Trophoblast cell (in vitro differentiated cells and primary cell): ENCODE results near the gene SPPL3.

ENCODE experiments used
- DNase-seq, 2 donors: peaks; one replicate each; pipeline ENCODE4 v3.0.0-alpha.2; 2016
- H2AFZ ChIP-seq: 2 replicates; pipeline ENCODE4 v1.6.1; 2013; ENCODE audit warnings: low read length, moderate library complexity, mild to moderate bottlenecking; ENCODE audit not compliant: insufficient read depth, poor library complexity
- H2AK5ac ChIP-seq: 2 replicates; pipeline ENCODE4 v1.6.1; 2013; ENCODE audit warnings: mild to moderate bottlenecking, low read length
- H2BK120ac ChIP-seq: 2 replicates; pipeline ENCODE4 v1.6.1; 2013; ENCODE audit warnings: low read length, mild to moderate bottlenecking, moderate library complexity; ENCODE audit not compliant: insufficient read depth, poor library complexity
- H2BK12ac ChIP-seq: 2 replicates; pipeline ENCODE4 v1.6.1; 2013; ENCODE audit warnings: mild to moderate bottlenecking, low read length, moderate library complexity
- H2BK5ac ChIP-seq: 2 replicates; pipeline ENCODE4 v1.6.1; 2013; ENCODE audit warnings: low read length, low read depth, moderate library complexity, mild to moderate bottlenecking; ENCODE audit not compliant: poor library complexity
- H3K14ac ChIP-seq: 2 replicates; pipeline ENCODE4 v1.6.1; 2013; ENCODE audit warnings: mild to moderate bottlenecking, low read length
- H3K18ac ChIP-seq: 2 replicates; pipeline ENCODE4 v1.6.1; 2013; ENCODE audit warnings: mild to moderate bottlenecking, low read length
- H3K23ac ChIP-seq: 2 replicates; pipeline ENCODE4 v1.6.1; 2013; ENCODE audit warnings: low read length
- H3K27ac ChIP-seq: 2 replicates; pipeline ENCODE4 v1.5.1; 2013; ENCODE audit warnings: low read depth, mild to moderate bottlenecking, inconsistent platforms, low read length, moderate library complexity
- H3K27me3 ChIP-seq: 2 replicates; pipeline ENCODE4 v1.6.1; 2013; ENCODE audit warnings: inconsistent platforms, mild to moderate bottlenecking, low read length, moderate library complexity; ENCODE audit not compliant: insufficient read depth
- H3K36me3 ChIP-seq, 2 experiments: 1 replicate in 1 of 2; 2 replicates in 1 of 2; pipeline ENCODE4 v1.6.1; 2013; ENCODE audit warnings: low read length in 2 of 2, mild to moderate bottlenecking in 2 of 2, moderate library complexity in 1 of 2; ENCODE audit not compliant: insufficient read depth in 2 of 2, control insufficient read depth in 1 of 2
- H3K4ac ChIP-seq: 2 replicates; pipeline ENCODE4 v1.6.1; 2013; ENCODE audit warnings: low read depth, mild to moderate bottlenecking, low read length, moderate library complexity
- H3K4me1 ChIP-seq, 2 experiments: 1 replicate in 1 of 2; 2 replicates in 1 of 2; pipeline ENCODE4 v1.6.1; 2013; ENCODE audit warnings: low read length in 2 of 2, mild to moderate bottlenecking in 2 of 2, moderate library complexity in 1 of 2; ENCODE audit not compliant: insufficient read depth in 2 of 2, control insufficient read depth in 1 of 2
- H3K4me2 ChIP-seq: 2 replicates; pipeline ENCODE4 v1.6.1; 2013; ENCODE audit warnings: inconsistent platforms, mild to moderate bottlenecking, low read length, moderate library complexity
- H3K4me3 ChIP-seq: 2 replicates; pipeline ENCODE4 v1.5.1; 2013; ENCODE audit warnings: mild to moderate bottlenecking, low read depth, low read length, inconsistent platforms
- H3K79me1 ChIP-seq: one replicate; pipeline ENCODE4 v1.6.1; 2013; ENCODE audit warnings: low read length
- H3K79me2 ChIP-seq: 2 replicates; pipeline ENCODE4 v1.6.1; 2013; ENCODE audit warnings: low read length, mild to moderate bottlenecking; ENCODE audit not compliant: control insufficient read depth, insufficient read depth, poor library complexity
- H3K9ac ChIP-seq: 2 replicates; pipeline ENCODE4 v1.6.1; 2013; ENCODE audit warnings: mild to moderate bottlenecking, low read length
- H3K9me3 ChIP-seq: 2 replicates; pipeline ENCODE4 v1.6.1; 2013; ENCODE audit warnings: low read depth, mild to moderate bottlenecking, control low read depth, inconsistent platforms, low read length; ENCODE audit not compliant: insufficient read depth
- H4K12ac ChIP-seq: 2 replicates; pipeline ENCODE4 v1.6.1; 2013; ENCODE audit warnings: low read depth, mild to moderate bottlenecking, low read length, moderate library complexity
- H4K8ac ChIP-seq: 2 replicates; pipeline ENCODE4 v1.6.1; 2013; ENCODE audit warnings: low read depth, mild to moderate bottlenecking, low read length, moderate library complexity
- H4K91ac ChIP-seq: one replicate; pipeline ENCODE4 v1.6.1; 2013; ENCODE audit warnings: low read depth, mild to moderate bottlenecking, low read length, moderate library complexity
- WGBS: extraction: QIAGEN DNeasy Blood & Tissue Kit; methylation state at CpG from one replicate; pipeline ENCODE4 v1.1.7; 2013; ENCODE audit warnings: missing lambda C conversion rate; ENCODE audit not compliant: insufficient read length, insufficient coverage; ENCODE audit errors: extremely low coverage; 5-methylcytosine and 5-hydroxymethylcytosine counted together

SPPL3 gene

GRCh38 chr12:120766566-120766965 is 137.6 kb downstream of the SPPL3 start:
- WGBS, result no CpG with 5 or more reads among the region's 5 CpGs

GRCh38 chr12:120764816-120765215 is 139.3 kb downstream of the SPPL3 start:
- Histone ChIP-seq H2AFZ (no peak overlapping the region), H2BK12ac (no peak overlapping the region), H3K4me1 (peaks cover 24 to 32% of the 10 kb centered on the region in 2 experiments), H3K18ac (no peak overlapping the region), H4K8ac (no peak overlapping the region), H3K27me3 (no peaks in the 10 kb centered on the region), H3K36me3 (peaks cover 35 to 40% of the 10 kb centered on the region in 2 experiments), H4K12ac (no peak overlapping the region), H3K4ac (no peak overlapping the region), H3K79me2 (peaks cover 1% of the 10 kb centered on the region), H3K4me3 (no peak overlapping the region), H2BK5ac (no peak overlapping the region), H3K9me3 (peaks cover 4% of the 10 kb centered on the region), H3K4me2 (no peak overlapping the region), H3K27ac (no peak overlapping the region), H2AK5ac (no peak overlapping the region), H2BK120ac (no peak overlapping the region), H3K14ac (no peak overlapping the region), H4K91ac (no peak overlapping the region), H3K23ac (no peak overlapping the region), H3K79me1 (peaks cover 4% of the 10 kb centered on the region), H3K9ac (no peak overlapping the region)
- WGBS, result no CpG with 5 or more reads among the region's 9 CpGs
- DNase-seq, result no peak

More at GRCh38 chr12:120766566-120766965, 137.6 kb downstream of the SPPL3 start:
- no peak overlapping the region for H2BK12ac ChIP-seq
- no peaks in the 10 kb centered on the region for H3K79me2 ChIP-seq
- H4K8ac ChIP-seq, result no peak overlapping the region
- no peak overlapping the region for H3K14ac ChIP-seq
- no peak overlapping the region for H4K12ac ChIP-seq
- H3K4me3 ChIP-seq, result no peak overlapping the region
- H4K91ac ChIP-seq, result no peak overlapping the region
- no peak overlapping the region for H2BK120ac ChIP-seq
- H2AFZ ChIP-seq, result no peak overlapping the region
- no peak overlapping the region for H3K4me2 ChIP-seq
- no peak overlapping the region for H3K18ac ChIP-seq
- H3K36me3 ChIP-seq, result peaks cover 37 to 42% of the 10 kb centered on the region in 2 experiments
- no peak for DNase-seq
- H3K9ac ChIP-seq, result no peak overlapping the region
- H3K27me3 ChIP-seq, result no peaks in the 10 kb centered on the region
- H3K9me3 ChIP-seq, result peaks cover 4% of the 10 kb centered on the region
- no peak overlapping the region for H3K23ac ChIP-seq
- no peak overlapping the region for H3K27ac ChIP-seq
- peaks cover 10 to 17% of the 10 kb centered on the region in 2 experiments for H3K4me1 ChIP-seq
- H3K79me1 ChIP-seq, result no peaks in the 10 kb centered on the region
- no peak overlapping the region for H3K4ac ChIP-seq
- no peak overlapping the region for H2AK5ac ChIP-seq
- no peak overlapping the region for H2BK5ac ChIP-seq

GRCh38 chr12:120763250-120763649 is 140.9 kb downstream of the SPPL3 start:
- no peak overlapping the region for H4K12ac ChIP-seq
- no CpG with 5 or more reads among the region's 3 CpGs for WGBS
- H2BK120ac ChIP-seq, result no peak overlapping the region
- no peaks in the 10 kb centered on the region for H3K27me3 ChIP-seq
- no peak overlapping the region for H3K27ac ChIP-seq
- H3K4ac ChIP-seq, result no peak overlapping the region
- H3K9me3 ChIP-seq, result peaks cover 2% of the 10 kb centered on the region
- H2AFZ ChIP-seq, result no peak overlapping the region
- no peak overlapping the region for H3K9ac ChIP-seq
- no peak for DNase-seq
- H3K14ac ChIP-seq, result no peak overlapping the region
- H4K91ac ChIP-seq, result no peak overlapping the region
- no peak overlapping the region for H3K23ac ChIP-seq
- peaks cover 1% of the 10 kb centered on the region for H3K79me2 ChIP-seq
- H2BK12ac ChIP-seq, result peak overlapping the region; percentile 11
- H3K4me3 ChIP-seq, result no peak overlapping the region
- peaks cover 28 to 37% of the 10 kb centered on the region in 2 experiments for H3K4me1 ChIP-seq
- H3K18ac ChIP-seq, result no peak overlapping the region
- H2BK5ac ChIP-seq, result no peak overlapping the region
- H2AK5ac ChIP-seq, result no peak overlapping the region
- no peak overlapping the region for H4K8ac ChIP-seq
- H3K4me2 ChIP-seq, result no peak overlapping the region
- peaks cover 27 to 31% of the 10 kb centered on the region in 2 experiments for H3K36me3 ChIP-seq
- peaks cover 8% of the 10 kb centered on the region for H3K79me1 ChIP-seq

- H3K18ac ChIP-seq, result no peak overlapping the region
- peak overlapping the region; percentile 27 for H2BK120ac ChIP-seq
- no peak overlapping the region for H2BK5ac ChIP-seq
- H3K14ac ChIP-seq, result no peak overlapping the region
- peak overlapping the region; percentile 37 for H3K4me2 ChIP-seq
- H3K27ac ChIP-seq, result peak overlapping the region; percentile 67
- no peaks in the 10 kb centered on the region for H3K27me3 ChIP-seq
- no peak overlapping the region for H2AFZ ChIP-seq
- H3K36me3 ChIP-seq, result peaks cover 21 to 24% of the 10 kb centered on the region in 2 experiments
- H4K8ac ChIP-seq, result no peak overlapping the region
- no peaks in the 10 kb centered on the region for H3K9me3 ChIP-seq
- H3K4ac ChIP-seq, result no peak overlapping the region
- peaks cover 25 to 30% of the 10 kb centered on the region in 2 experiments for H3K4me1 ChIP-seq
- no peak overlapping the region for H3K9ac ChIP-seq
- no peak overlapping the region for H3K4me3 ChIP-seq
- no peak overlapping the region for H2AK5ac ChIP-seq
- H4K12ac ChIP-seq, result no peak overlapping the region
- no CpG with 5 or more reads among the region's 6 CpGs for WGBS
- peaks cover 1% of the 10 kb centered on the region for H3K79me2 ChIP-seq
- H2BK12ac ChIP-seq, result no peak overlapping the region
- H4K91ac ChIP-seq, result no peak overlapping the region
- H3K79me1 ChIP-seq, result peaks cover 8% of the 10 kb centered on the region
- DNase-seq, result no peak
- H3K23ac ChIP-seq, result no peak overlapping the region
Measured at GRCh38 chr12:120762086-120762485, 142.1 kb downstream of the SPPL3 start.
